Right atrium auricular region (tissue), 2 donors: Measurements from ENCODE around the gene AP1AR. TPM values are rescaled to one million over a fixed set of nuclear protein-coding genes. Genes with fewer than 3 reads are reported as not detected.
"Not testable (repeated sequence)": the region's sequence is repeated elsewhere in the genome, so short reads cannot be mapped to it uniquely, and the experiment has no call there.

Experiments
- DNase-seq: peaks from one replicate; pipeline ENCODE4 v3.0.0-alpha.2; 2019; ENCODE audit warnings: low spot score
- H3K27ac ChIP-seq, 2 donors: fragments of 200-600 bp; sonication (generic); 1 replicate in 1 of 2; 2 replicates in 1 of 2; pipeline ENCODE4 v1.5.1; 2016 to 2019
- H3K27me3 ChIP-seq, 2 donors: fragments of 200-600 bp; sonication (generic); one replicate each; pipeline versions ENCODE4 v1.5.1 to v1.6.0; 2017 to 2019
- H3K36me3 ChIP-seq: fragments of 200-600 bp; sonication (generic); one replicate; pipeline ENCODE4 v1.5.1; 2016
- H3K4me1 ChIP-seq, 2 donors: fragments of 200-600 bp; sonication (generic); one replicate each; pipeline versions ENCODE4 v1.5.1 to v1.6.0; 2017 to 2019
- H3K4me3 ChIP-seq, 2 donors: fragments of 200-600 bp; sonication (generic); 1 replicate in 1 of 2; 2 replicates in 1 of 2; pipeline ENCODE4 v1.5.1; 2017 to 2019; ENCODE audit warnings: mild to moderate bottlenecking in 1 of 2, moderate library complexity in 1 of 2
- H3K9me3 ChIP-seq, 2 donors: fragments of 200-600 bp; sonication (generic); one replicate each; pipeline ENCODE4 v1.5.1; 2019
- CTCF ChIP-seq, 2 donors: fragments of 200-600 bp; sonication (generic); IDR thresholded peaks; one replicate each; pipeline ENCODE4 v1.5.1; 2019; ENCODE audit warnings: antibody characterized with exemption in 2 of 2
- total RNA-seq, 2 donors: library from RNA; depleted of rRNA; stranded (reverse); fragments of >200 nt; gene quantifications; one replicate each; pipeline ENCODE4 v1.1.0, GENCODE V29; 2016

The AP1AR gene
- total RNA-seq, 2 donors from 2014 or later, result 6.6 to 10.2 TPM

- Histone ChIP-seq H3K27ac (no peak overlapping the region), H3K4me3 (no peak overlapping the region), H3K36me3 (no peaks in the 10 kb centered on the region), H3K27me3 (no peaks in the 10 kb centered on the region), H3K4me1 (no peaks in the 10 kb centered on the region), H3K9me3 (no peaks in the 10 kb centered on the region)
- no peak for TF ChIP-seq CTCF (IDR thresholded peaks at IDR 0.05)
- DNase-seq, result no peak
Measured at GRCh38 chr4:112201915-112202505, 29.6 kb upstream of the AP1AR start.

GRCh38 chr4:112203593-112203992, 28.0 kb upstream of the AP1AR start:
- no peak for DNase-seq
- Histone ChIP-seq H3K36me3 (no peaks in the 10 kb centered on the region), H3K4me1 (no peaks in the 10 kb centered on the region), H3K27me3 (no peaks in the 10 kb centered on the region), H3K9me3 (no peaks in the 10 kb centered on the region), H3K27ac (no peak overlapping the region), H3K4me3 (no peak overlapping the region)
- TF ChIP-seq CTCF (IDR thresholded peaks at IDR 0.05), result no peak

GRCh38 chr4:112206431-112206830, 25.2 kb upstream of the AP1AR start:
- Histone ChIP-seq H3K36me3 (no peaks in the 10 kb centered on the region), H3K27ac (no peak overlapping the region), H3K4me1 (no peaks in the 10 kb centered on the region), H3K9me3 (no peaks in the 10 kb centered on the region), H3K27me3 (no peaks in the 10 kb centered on the region), H3K4me3 (no peak overlapping the region)
- DNase-seq, result no peak
- TF ChIP-seq CTCF (IDR thresholded peaks at IDR 0.05), result no peak

DNA sequence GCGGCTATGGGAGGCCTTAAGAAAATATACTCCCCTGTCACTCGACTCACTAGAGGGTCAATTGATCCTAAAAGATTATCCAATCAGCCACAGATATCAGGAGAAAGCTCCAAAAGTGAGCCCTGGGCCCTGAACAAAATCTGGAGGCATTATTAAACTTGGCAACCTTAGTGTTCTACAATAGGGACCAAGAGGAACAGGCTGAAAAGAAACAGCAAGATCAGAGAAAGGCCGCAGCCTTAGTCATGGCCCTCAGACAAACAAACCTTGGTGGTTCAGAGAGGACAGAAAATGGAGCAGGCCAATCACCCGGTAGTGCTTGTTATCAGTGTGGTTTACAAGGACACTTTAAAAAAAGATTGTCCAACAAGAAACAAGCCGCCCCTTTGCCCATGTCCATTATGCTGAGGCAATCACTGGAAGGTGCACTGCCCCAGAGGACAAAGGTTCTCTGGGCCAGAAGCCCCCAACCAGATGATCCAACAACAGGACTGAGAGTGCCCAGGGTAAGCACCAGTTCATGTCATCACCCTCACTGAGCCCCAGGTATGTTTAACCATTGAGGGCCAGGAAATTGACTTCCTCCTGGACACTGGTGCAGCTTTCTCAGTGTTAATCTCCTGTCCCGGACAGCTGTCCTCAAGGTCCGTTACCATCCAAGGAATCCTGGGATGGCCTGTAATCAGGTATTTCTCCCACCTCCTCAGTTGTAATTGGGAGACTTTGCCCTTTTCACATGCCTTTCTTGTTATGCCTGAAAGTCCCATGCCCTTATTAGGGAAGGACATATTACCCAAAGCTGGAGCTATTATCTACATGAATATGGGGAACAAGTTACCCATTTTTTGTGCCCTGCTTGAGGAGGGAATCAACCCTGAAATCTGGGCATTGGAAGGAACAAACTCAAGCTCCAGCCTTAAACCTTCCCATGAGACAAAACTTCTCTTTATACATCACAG, 23.2 kb upstream of the AP1AR start:
- not testable (repeated sequence) for H3K4me3 ChIP-seq, H3K36me3 ChIP-seq, H3K4me1 ChIP-seq, DNase-seq, H3K27me3 ChIP-seq, H3K27ac ChIP-seq, H3K9me3 ChIP-seq

- H3K27ac ChIP-seq, result no peak overlapping the region
- DNase-seq, result no peak
- H3K4me3 ChIP-seq, result no peak overlapping the region
- no peak for TF ChIP-seq CTCF (IDR thresholded peaks at IDR 0.05)
- H3K36me3 ChIP-seq, result no peaks in the 10 kb centered on the region
- no peaks in the 10 kb centered on the region for H3K27me3 ChIP-seq
- no peaks in the 10 kb centered on the region for H3K4me1 ChIP-seq
- no peaks in the 10 kb centered on the region for H3K9me3 ChIP-seq
Measured at GRCh38 chr4:112210777-112211176, 20.8 kb upstream of the AP1AR start.

DNA sequence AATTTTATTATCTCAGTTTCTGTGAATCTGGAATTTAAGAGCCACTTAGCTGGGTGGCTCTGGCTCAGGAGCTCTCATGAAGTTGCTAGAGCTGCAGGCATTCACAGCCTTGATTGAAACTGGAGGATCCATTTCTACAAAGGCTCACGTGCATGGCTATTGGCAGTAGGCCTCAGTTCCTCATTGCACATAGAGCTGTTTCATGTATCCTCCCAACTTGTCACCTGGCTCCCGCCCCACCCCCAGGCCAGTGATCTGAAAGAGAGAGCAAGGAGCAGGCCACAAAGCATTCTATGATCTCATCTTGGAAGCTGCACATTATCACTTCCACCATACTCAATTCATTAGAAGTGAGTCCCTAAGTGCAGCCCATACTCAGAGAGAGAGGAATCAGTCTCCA, 18.5 kb upstream of the AP1AR start:
- H3K4me3 ChIP-seq, result no peak overlapping the region
- no peaks in the 10 kb centered on the region for H3K27me3 ChIP-seq
- TF ChIP-seq CTCF (IDR thresholded peaks at IDR 0.05), result no peak
- H3K4me1 ChIP-seq, result no peaks in the 10 kb centered on the region
- no peaks in the 10 kb centered on the region for H3K9me3 ChIP-seq
- H3K36me3 ChIP-seq, result no peaks in the 10 kb centered on the region
- DNase-seq, result no peak
- no peak overlapping the region for H3K27ac ChIP-seq
